Liver (tissue), 9 donors: ENCODE results near the gene SIX3. TPM values are rescaled to one million over a fixed set of nuclear protein-coding genes. Genes with fewer than 3 reads are reported as not detected.

Source experiments
- DNase-seq: peaks from one replicate; pipeline ENCODE4 v3.0.0-alpha.2; 2017; ENCODE audit warnings: low spot score
- H3K27ac ChIP-seq, 2 donors: one replicate each; pipeline ENCODE4 v1.7.0; 2013; ENCODE audit warnings: inconsistent platforms in 2 of 2, low read length in 2 of 2, control low read depth in 1 of 2, low read depth in 1 of 2, mild to moderate bottlenecking in 1 of 2
- H3K27me3 ChIP-seq, 4 donors: one replicate each; pipeline versions ENCODE4 v1.6.1 to v1.7.0; 2013; ENCODE audit warnings: low read length in 3 of 4, inconsistent platforms in 1 of 4, mild to moderate bottlenecking in 1 of 4, moderate library complexity in 1 of 4; ENCODE audit not compliant: control insufficient read depth in 4 of 4, insufficient read depth in 4 of 4
- H3K36me3 ChIP-seq, 4 donors: one replicate each; pipeline versions ENCODE4 v1.6.1 to v1.7.0; 2013; ENCODE audit warnings: low read length in 3 of 4, mild to moderate bottlenecking in 3 of 4, low read depth in 1 of 4, moderate library complexity in 1 of 4; ENCODE audit not compliant: control insufficient read depth in 4 of 4, insufficient read depth in 3 of 4
- H3K4me1 ChIP-seq, 4 donors: one replicate each; pipeline versions ENCODE4 v1.6.1 to v1.7.0; 2013; ENCODE audit warnings: low read length in 3 of 4, mild to moderate bottlenecking in 3 of 4, moderate library complexity in 1 of 4; ENCODE audit not compliant: control insufficient read depth in 4 of 4, insufficient read depth in 4 of 4
- H3K4me3 ChIP-seq, 3 donors: one replicate each; pipeline versions ENCODE4 v1.6.1 to v1.7.0; 2013; ENCODE audit warnings: low read length in 3 of 3, control low read depth in 1 of 3, low read depth in 1 of 3, mild to moderate bottlenecking in 1 of 3
- H3K9ac ChIP-seq, 2 donors: one replicate each; pipeline ENCODE4 v1.7.0; 2013; ENCODE audit warnings: low read length in 2 of 2, mild to moderate bottlenecking in 2 of 2, moderate library complexity in 2 of 2, control low read depth in 1 of 2, low read depth in 1 of 2
- H3K9me3 ChIP-seq, 4 donors: one replicate each; pipeline versions ENCODE4 v1.6.1 to v1.7.0; 2013; ENCODE audit warnings: low read length in 3 of 4; ENCODE audit not compliant: control insufficient read depth in 4 of 4
- ATF3 ChIP-seq: IDR thresholded peaks from 2 replicates; pipeline ENCODE4 v1.6.1; 2016; ENCODE audit warnings: antibody characterized with exemption
- EGR1 ChIP-seq, 2 donors: IDR thresholded peaks; 2 replicates each; pipeline ENCODE4 v1.6.1; 2016 to 2018; ENCODE audit warnings: antibody characterized with exemption in 2 of 2, low read depth in 2 of 2
- FOXA1 ChIP-seq: IDR thresholded peaks from 2 replicates; pipeline ENCODE4 v1.6.1; 2016; ENCODE audit warnings: antibody characterized with exemption
- FOXA2 ChIP-seq: IDR thresholded peaks from 2 replicates; pipeline ENCODE4 v1.6.1; 2016; ENCODE audit warnings: antibody characterized with exemption
- GABPA ChIP-seq, 2 donors: IDR thresholded peaks in 1 of 2; conservative IDR thresholded peaks in 1 of 2; 2 replicates each; pipeline ENCODE4 v1.6.1; 2016; ENCODE audit warnings: antibody characterized with exemption in 2 of 2, mild to moderate bottlenecking in 1 of 2, moderate library complexity in 1 of 2
- HNF4A ChIP-seq, 2 donors: conservative IDR thresholded peaks; 2 replicates each; pipeline ENCODE4 v1.6.1; 2016; ENCODE audit warnings: antibody characterized with exemption in 2 of 2, mild to moderate bottlenecking in 2 of 2
- HNF4G ChIP-seq: IDR thresholded peaks from 2 replicates; pipeline ENCODE4 v1.6.1; 2016; ENCODE audit warnings: antibody characterized with exemption
- JUND ChIP-seq, 2 donors: IDR thresholded peaks; 2 replicates each; pipeline ENCODE4 v1.6.1; 2016; ENCODE audit warnings: antibody characterized with exemption in 2 of 2
- NR2F2 ChIP-seq: IDR thresholded peaks from 2 replicates; pipeline ENCODE4 v1.6.1; 2016; ENCODE audit warnings: antibody characterized with exemption
- REST ChIP-seq: IDR thresholded peaks from 2 replicates; pipeline ENCODE4 v1.6.1; 2016; ENCODE audit warnings: antibody characterized with exemption, mild to moderate bottlenecking
- RXRA ChIP-seq, 2 donors: IDR thresholded peaks; 2 replicates each; pipeline ENCODE4 v1.6.1; 2017 to 2018; ENCODE audit warnings: antibody characterized with exemption in 2 of 2, mild to moderate bottlenecking in 1 of 2
- SP1 ChIP-seq: IDR thresholded peaks from 2 replicates; pipeline ENCODE4 v1.6.1; 2018; ENCODE audit warnings: antibody characterized with exemption, mild to moderate bottlenecking
- YY1 ChIP-seq: IDR thresholded peaks from 2 replicates; pipeline ENCODE4 v1.6.1; 2016; ENCODE audit warnings: antibody characterized with exemption, mild to moderate bottlenecking
- WGBS: extraction: QIAGEN DNeasy Blood & Tissue Kit; methylation state at CpG from one replicate; pipeline ENCODE4 v1.1.7; 2013; 5-methylcytosine and 5-hydroxymethylcytosine counted together
- polyA plus RNA-seq, 2 donors: library from polyadenylated mRNA; stranded (reverse) in 1 of 2; unstranded in 1 of 2; fragments of 200-250 nt in 1 of 2; fragments of >200 nt in 1 of 2; fragmentation: Nextera tagmentation in 1 of 2; extraction: Ambion mirVana in 1 of 2; gene quantifications; one replicate each; pipeline versions ENCODE4 v1.2.1 to v1.2.3, GENCODE V29; 2013 to 2015
- total RNA-seq, 2 donors: library from RNA; depleted of rRNA; stranded (reverse); fragments of >200 nt; gene quantifications; one replicate each; pipeline ENCODE4 v1.2.3, GENCODE V29; 2014
- TF ChIP-seq, protein P1 (sequence below): IDR thresholded peaks from 2 replicates; pipeline ENCODE4 v1.6.1; 2016; ENCODE audit warnings: antibody characterized with exemption
- TF ChIP-seq, protein P2 (sequence below): IDR thresholded peaks from 2 replicates; pipeline ENCODE4 v1.6.1; 2016; ENCODE audit warnings: antibody characterized with exemption
- TF ChIP-seq, protein P3 (sequence below): fragments of 150-350 bp; IDR thresholded peaks from 2 replicates; pipeline ENCODE4 v1.5.1; 2017; ENCODE audit warnings: improper control_type of control experiment, low read depth, low read length; ENCODE audit not compliant: missing input control
- donor health status: healthy.
- donor health status: healthy.
- donor health status: healthy.
- donor health status: healthy.
- donor health status: healthy.

Gene SIX3
- total and polyA plus RNA-seq, 4 donors, result not detected

DNA sequence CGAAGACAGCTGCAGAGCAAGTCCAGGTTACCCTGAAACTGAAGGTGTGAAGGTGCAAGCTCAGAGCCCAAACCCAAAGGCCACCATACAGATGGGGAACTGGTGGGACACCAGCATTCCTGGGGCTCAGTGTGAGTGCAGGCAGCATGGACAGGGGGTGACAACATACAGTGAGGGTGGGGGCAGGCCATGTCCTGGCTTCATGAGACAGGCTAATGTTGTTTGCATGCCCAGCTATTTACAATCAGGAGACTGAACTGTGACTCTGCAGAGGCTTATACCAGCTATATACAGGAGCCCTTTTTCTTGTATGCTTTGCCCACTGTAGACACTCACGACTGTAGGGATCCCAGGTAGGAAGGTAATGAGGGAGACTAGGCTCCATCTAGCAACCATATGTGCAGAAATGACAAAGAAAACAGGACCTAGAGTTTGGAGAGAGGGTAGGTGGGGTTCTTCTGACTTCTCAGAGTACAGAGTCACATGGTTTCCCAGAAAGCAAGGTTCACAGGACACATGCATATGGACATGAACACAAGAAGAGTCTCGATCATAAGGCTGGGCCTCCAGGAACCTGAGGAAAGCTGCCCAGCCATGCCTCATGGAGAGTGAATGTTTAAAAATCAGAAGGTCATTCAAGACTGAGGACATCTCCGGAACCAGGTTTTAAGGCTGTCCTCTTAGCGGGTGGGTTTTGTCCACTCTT, 26.4 kb downstream of the SIX3 start:
- WGBS, result 90% methylated on average over 5 of the region's 5 CpGs
- Histone ChIP-seq H3K36me3 (no peaks in the 10 kb centered on the region), H3K9me3 (no peaks in the 10 kb centered on the region), H3K4me3 (no peak overlapping the region), H3K27ac (no peak overlapping the region), H3K4me1 (no peaks in the 10 kb centered on the region), H3K9ac (no peak overlapping the region), H3K27me3 (peaks cover 0 to 4% (median 3%) of the 10 kb centered on the region in 4 donors)
- TF ChIP-seq FOXA1 (no peak), FOXA2 (no peak), NR2F2 (no peak), HNF4G (no peak), RXRA (IDR thresholded peaks at IDR 0.05) (no peak)
- no peak for DNase-seq

GRCh38 chr2:44969936-44970335, 28.4 kb downstream of the SIX3 start:
- TF ChIP-seq YY1 (no peak), EGR1 (IDR thresholded peaks at IDR 0.05; ENCODE audit: low read depth in 2 of 2) (no peak), HNF4G (no peak), JUND (IDR thresholded peaks at IDR 0.05) (no peak), GABPA (IDR thresholded peaks at IDR 0.05 in 1 of 2, conservative IDR thresholded peaks at IDR 0.05 in 1 of 2) (no peak), FOXA2 (no peak), RXRA (IDR thresholded peaks at IDR 0.05) (no peak), ATF3 (no peak), REST (no peak), SP1 (no peak), HNF4A (conservative IDR thresholded peaks at IDR 0.05) (no peak), FOXA1 (no peak)
- TF ChIP-seq, protein P1, sequence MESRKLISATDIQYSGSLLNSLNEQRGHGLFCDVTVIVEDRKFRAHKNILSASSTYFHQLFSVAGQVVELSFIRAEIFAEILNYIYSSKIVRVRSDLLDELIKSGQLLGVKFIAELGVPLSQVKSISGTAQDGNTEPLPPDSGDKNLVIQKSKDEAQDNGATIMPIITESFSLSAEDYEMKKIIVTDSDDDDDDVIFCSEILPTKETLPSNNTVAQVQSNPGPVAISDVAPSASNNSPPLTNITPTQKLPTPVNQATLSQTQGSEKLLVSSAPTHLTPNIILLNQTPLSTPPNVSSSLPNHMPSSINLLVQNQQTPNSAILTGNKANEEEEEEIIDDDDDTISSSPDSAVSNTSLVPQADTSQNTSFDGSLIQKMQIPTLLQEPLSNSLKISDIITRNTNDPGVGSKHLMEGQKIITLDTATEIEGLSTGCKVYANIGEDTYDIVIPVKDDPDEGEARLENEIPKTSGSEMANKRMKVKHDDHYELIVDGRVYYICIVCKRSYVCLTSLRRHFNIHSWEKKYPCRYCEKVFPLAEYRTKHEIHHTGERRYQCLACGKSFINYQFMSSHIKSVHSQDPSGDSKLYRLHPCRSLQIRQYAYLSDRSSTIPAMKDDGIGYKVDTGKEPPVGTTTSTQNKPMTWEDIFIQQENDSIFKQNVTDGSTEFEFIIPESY, result no peak
- TF ChIP-seq, protein P2, sequence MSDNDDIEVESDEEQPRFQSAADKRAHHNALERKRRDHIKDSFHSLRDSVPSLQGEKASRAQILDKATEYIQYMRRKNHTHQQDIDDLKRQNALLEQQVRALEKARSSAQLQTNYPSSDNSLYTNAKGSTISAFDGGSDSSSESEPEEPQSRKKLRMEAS, result no peak
- TF ChIP-seq, protein P3, sequence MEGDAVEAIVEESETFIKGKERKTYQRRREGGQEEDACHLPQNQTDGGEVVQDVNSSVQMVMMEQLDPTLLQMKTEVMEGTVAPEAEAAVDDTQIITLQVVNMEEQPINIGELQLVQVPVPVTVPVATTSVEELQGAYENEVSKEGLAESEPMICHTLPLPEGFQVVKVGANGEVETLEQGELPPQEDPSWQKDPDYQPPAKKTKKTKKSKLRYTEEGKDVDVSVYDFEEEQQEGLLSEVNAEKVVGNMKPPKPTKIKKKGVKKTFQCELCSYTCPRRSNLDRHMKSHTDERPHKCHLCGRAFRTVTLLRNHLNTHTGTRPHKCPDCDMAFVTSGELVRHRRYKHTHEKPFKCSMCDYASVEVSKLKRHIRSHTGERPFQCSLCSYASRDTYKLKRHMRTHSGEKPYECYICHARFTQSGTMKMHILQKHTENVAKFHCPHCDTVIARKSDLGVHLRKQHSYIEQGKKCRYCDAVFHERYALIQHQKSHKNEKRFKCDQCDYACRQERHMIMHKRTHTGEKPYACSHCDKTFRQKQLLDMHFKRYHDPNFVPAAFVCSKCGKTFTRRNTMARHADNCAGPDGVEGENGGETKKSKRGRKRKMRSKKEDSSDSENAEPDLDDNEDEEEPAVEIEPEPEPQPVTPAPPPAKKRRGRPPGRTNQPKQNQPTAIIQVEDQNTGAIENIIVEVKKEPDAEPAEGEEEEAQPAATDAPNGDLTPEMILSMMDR, result no peak
- Histone ChIP-seq H3K9me3 (no peaks in the 10 kb centered on the region), H3K4me1 (no peaks in the 10 kb centered on the region), H3K27me3 (peaks cover 0 to 4% (median 3%) of the 10 kb centered on the region in 4 donors), H3K9ac (no peak overlapping the region), H3K36me3 (no peaks in the 10 kb centered on the region), H3K27ac (no peak overlapping the region), H3K4me3 (no peak overlapping the region)
- no peak for DNase-seq
- WGBS, result 90% methylated on average over 4 of the region's 4 CpGs
